ENCODE data around the gene NPY5R.

The NPY5R gene

GRCh38 chr4:163343604-163344146, at the start of gene NPY5R:
NPY5R (plus strand) TSS chr4:163343892; CDS start chr4:163350274, 6,382 bp downstream.
- ChIA-PET POLR2A (interaction anchor here (0.6 kb wide), 1 partner anchor 15 kb away, joined by 9 read pairs; no protein-coding TSS in a partner anchor), CTCF (interaction anchor here (0.8 to 1.0 kb wide), 2 partner anchors 10 to 12 kb away, joined by 3 to 4 read pairs; no protein-coding TSS in a partner anchor)
- Histone ChIP-seq H3K4me3 (ENCODE audit: low read depth, low read length) (peak within 1 kb of the TSS; percentile 48), H3K27ac (ENCODE audit: extremely low read depth, low read depth, low read length) (no peak within 1 kb of the TSS), H3K9me3 (ENCODE audit: control insufficient read depth, insufficient read depth, low read depth, low read length) (no peaks in the 10 kb centered on the region), H3K36me3 (ENCODE audit: control insufficient read depth in 2 of 2, insufficient read depth in 1 of 2, low read length in 2 of 2) (no peaks in the 10 kb centered on the region), H3K4me1 (ENCODE audit: control insufficient read depth, insufficient read depth, low read length) (no peaks in the 10 kb centered on the region; the same call in 1 of the 2 replicates)
- TF ChIP-seq, protein P1, sequence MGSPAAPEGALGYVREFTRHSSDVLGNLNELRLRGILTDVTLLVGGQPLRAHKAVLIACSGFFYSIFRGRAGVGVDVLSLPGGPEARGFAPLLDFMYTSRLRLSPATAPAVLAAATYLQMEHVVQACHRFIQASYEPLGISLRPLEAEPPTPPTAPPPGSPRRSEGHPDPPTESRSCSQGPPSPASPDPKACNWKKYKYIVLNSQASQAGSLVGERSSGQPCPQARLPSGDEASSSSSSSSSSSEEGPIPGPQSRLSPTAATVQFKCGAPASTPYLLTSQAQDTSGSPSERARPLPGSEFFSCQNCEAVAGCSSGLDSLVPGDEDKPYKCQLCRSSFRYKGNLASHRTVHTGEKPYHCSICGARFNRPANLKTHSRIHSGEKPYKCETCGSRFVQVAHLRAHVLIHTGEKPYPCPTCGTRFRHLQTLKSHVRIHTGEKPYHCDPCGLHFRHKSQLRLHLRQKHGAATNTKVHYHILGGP (tag by site-specific recombination; IDR thresholded peaks at IDR 0.05), result no peak
- TF ChIP-seq, protein P2, sequence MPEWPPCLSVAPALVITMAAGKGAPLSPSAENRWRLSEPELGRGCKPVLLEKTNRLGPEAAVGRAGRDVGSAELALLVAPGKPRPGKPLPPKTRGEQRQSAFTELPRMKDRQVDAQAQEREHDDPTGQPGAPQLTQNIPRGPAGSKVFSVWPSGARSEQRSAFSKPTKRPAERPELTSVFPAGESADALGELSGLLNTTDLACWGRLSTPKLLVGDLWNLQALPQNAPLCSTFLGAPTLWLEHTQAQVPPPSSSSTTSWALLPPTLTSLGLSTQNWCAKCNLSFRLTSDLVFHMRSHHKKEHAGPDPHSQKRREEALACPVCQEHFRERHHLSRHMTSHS (tag by site-specific recombination; IDR thresholded peaks at IDR 0.05), result no peak
- TF ChIP-seq PRDM4 (tag by site-specific recombination; IDR thresholded peaks at IDR 0.05) (no peak), ZFP3 (tag by site-specific recombination; IDR thresholded peaks at IDR 0.05; ENCODE audit: low read depth) (no peak), ZNF239 (tag by site-specific recombination; IDR thresholded peaks at IDR 0.05) (no peak), ZNF114 (tag by site-specific recombination; IDR thresholded peaks at IDR 0.05) (no peak), ZNF18 (tag by site-specific recombination; IDR thresholded peaks at IDR 0.05) (no peak), KLF9 (tag by site-specific recombination; IDR thresholded peaks at IDR 0.05; ENCODE audit: low read depth) (no peak), FEZF1 (tag by site-specific recombination; IDR thresholded peaks at IDR 0.05) (no peak), ZNF501 (tag by site-specific recombination; IDR thresholded peaks at IDR 0.05) (no peak), ZNF169 (tag by site-specific recombination; IDR thresholded peaks at IDR 0.05) (no peak), ZNF610 (tag by site-specific recombination; IDR thresholded peaks at IDR 0.05; ENCODE audit: borderline replicate concordance) (no peak), ZNF624 (tag by site-specific recombination; IDR thresholded peaks at IDR 0.05) (no peak), ZNF2 (tag by site-specific recombination; IDR thresholded peaks at IDR 0.05) (no peak), ZNF664 (tag by site-specific recombination; IDR thresholded peaks at IDR 0.05) (no peak), ZNF747 (tag by site-specific recombination; IDR thresholded peaks at IDR 0.05) (no peak), ZNF623 (tag by site-specific recombination; IDR thresholded peaks at IDR 0.05) (no peak)
- TF ChIP-seq, protein P3, sequence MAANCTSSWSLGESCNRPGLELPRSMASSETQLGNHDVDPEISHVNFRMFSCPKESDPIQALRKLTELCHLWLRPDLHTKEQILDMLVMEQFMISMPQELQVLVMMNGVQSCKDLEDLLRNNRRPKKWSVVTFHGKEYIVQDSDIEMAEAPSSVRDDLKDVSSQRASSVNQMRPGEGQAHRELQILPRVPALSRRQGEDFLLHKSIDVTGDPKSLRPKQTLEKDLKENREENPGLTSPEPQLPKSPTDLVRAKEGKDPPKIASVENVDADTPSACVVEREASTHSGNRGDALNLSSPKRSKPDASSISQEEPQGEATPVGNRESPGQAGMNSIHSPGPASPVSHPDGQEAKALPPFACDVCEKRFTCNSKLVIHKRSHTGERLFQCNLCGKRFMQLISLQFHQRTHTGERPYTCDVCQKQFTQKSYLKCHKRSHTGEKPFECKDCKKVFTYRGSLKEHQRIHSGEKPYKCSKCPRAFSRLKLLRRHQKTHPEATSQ (tag by site-specific recombination; IDR thresholded peaks at IDR 0.05), result no peak
- TF ChIP-seq, protein P4, sequence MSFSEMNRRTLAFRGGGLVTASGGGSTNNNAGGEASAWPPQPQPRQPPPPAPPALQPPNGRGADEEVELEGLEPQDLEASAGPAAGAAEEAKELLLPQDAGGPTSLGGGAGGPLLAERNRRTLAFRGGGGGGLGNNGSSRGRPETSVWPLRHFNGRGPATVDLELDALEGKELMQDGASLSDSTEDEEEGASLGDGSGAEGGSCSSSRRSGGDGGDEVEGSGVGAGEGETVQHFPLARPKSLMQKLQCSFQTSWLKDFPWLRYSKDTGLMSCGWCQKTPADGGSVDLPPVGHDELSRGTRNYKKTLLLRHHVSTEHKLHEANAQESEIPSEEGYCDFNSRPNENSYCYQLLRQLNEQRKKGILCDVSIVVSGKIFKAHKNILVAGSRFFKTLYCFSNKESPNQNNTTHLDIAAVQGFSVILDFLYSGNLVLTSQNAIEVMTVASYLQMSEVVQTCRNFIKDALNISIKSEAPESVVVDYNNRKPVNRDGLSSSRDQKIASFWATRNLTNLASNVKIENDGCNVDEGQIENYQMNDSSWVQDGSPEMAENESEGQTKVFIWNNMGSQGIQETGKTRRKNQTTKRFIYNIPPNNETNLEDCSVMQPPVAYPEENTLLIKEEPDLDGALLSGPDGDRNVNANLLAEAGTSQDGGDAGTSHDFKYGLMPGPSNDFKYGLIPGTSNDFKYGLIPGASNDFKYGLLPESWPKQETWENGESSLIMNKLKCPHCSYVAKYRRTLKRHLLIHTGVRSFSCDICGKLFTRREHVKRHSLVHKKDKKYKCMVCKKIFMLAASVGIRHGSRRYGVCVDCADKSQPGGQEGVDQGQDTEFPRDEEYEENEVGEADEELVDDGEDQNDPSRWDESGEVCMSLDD (tag by site-specific recombination; IDR thresholded peaks at IDR 0.05), result no peak

Data from HEK293 (cell line).